ENCODE data around the gene KRTAP10-1.

The KRTAP10-1 gene

GRCh38 chr21:44490816-44491215 lies 49.2 kb downstream of the KRTAP10-1 start:
- Histone ChIP-seq H3K27me3 (ENCODE audit: control insufficient read depth in 1 of 2, insufficient read depth in 2 of 2, low read length in 2 of 2) (no peaks in the 10 kb centered on the region), H3K4me1 (ENCODE audit: insufficient read depth, low read length) (no peaks in the 10 kb centered on the region), H3K9me3 (ENCODE audit: low read length) (no peaks in the 10 kb centered on the region)

DNA sequence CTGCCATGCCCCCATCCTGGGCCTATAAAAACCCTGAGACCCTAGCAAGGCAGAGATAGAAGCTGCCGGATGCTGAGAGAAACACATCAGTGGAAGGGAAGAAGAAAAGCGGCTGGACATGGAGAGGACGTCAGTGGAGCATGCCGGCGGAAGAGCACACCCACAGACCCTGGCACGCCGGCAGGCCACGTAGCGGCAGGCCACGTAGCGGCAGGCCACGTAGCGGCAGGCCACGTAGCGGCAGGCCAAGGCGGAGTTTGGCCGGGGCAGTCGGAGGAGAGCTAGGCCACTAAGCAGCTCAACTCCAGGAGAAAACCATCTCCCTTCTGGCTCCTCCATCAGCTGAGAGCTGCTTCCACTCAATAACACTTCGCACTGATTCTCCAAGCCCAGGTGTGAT lies 49.6 kb downstream of the KRTAP10-1 start:
- no peak overlapping the region for H3K27ac ChIP-seq (ENCODE audit: low read depth, low read length)

More at GRCh38 chr21:44490816-44491215, 49.2 kb downstream of the KRTAP10-1 start:
- Histone ChIP-seq H3K4me3 (ENCODE audit: low read depth in 1 of 2, low read length in 2 of 2) (no peak overlapping the region), H3K9ac (ENCODE audit: low read length) (no peak overlapping the region), H3K27ac (ENCODE audit: low read depth, low read length) (no peak overlapping the region), H3K36me3 (ENCODE audit: insufficient read depth, low read length) (no peaks in the 10 kb centered on the region)

GRCh38 chr21:44489962-44490361 lies 50.0 kb downstream of the KRTAP10-1 start:
- Histone ChIP-seq H3K9ac (ENCODE audit: low read length) (no peak overlapping the region), H3K27ac (ENCODE audit: low read depth, low read length) (no peak overlapping the region), H3K4me3 (ENCODE audit: low read depth in 1 of 2, low read length in 2 of 2) (no peak overlapping the region), H3K9me3 (ENCODE audit: low read length) (no peaks in the 10 kb centered on the region), H3K36me3 (ENCODE audit: insufficient read depth, low read length) (no peaks in the 10 kb centered on the region), H3K27me3 (ENCODE audit: control insufficient read depth in 1 of 2, insufficient read depth in 2 of 2, low read length in 2 of 2) (no peaks in the 10 kb centered on the region), H3K4me1 (ENCODE audit: insufficient read depth, low read length) (no peaks in the 10 kb centered on the region)

More for the DNA sequence above, 49.6 kb downstream of the KRTAP10-1 start:
- H3K9ac ChIP-seq (ENCODE audit: low read length) = no peak overlapping the region
- H3K9me3 ChIP-seq (ENCODE audit: low read length) = no peaks in the 10 kb centered on the region
- H3K36me3 ChIP-seq (ENCODE audit: insufficient read depth, low read length) = no peaks in the 10 kb centered on the region
- H3K27me3 ChIP-seq (ENCODE audit: control insufficient read depth in 1 of 2, insufficient read depth in 2 of 2, low read length in 2 of 2) = no peaks in the 10 kb centered on the region
- H3K4me3 ChIP-seq (ENCODE audit: low read depth in 1 of 2, low read length in 2 of 2) = no peak overlapping the region
- H3K4me1 ChIP-seq (ENCODE audit: insufficient read depth, low read length) = no peaks in the 10 kb centered on the region

All from muscle layer of colon (tissue), 2 donors.